Endothelial cell of umbilical vein (primary cell): ENCODE measurements around the gene TMEM61. TPM values are rescaled to one million over a fixed set of nuclear protein-coding genes. Genes with fewer than 3 reads are reported as not detected.

Experiments
- BruUV-seq: library from RNA; stranded (reverse); fragments of 400-500 nt; replicated peaks from 2 replicates; lab custom pipeline; 2021; lab: Mats Ljungman, UMichigan
- CTCF ChIA-PET: fragments of 300-600, 350-600 bp; sonication (Branson Sonifier 250); formaldehyde crosslinking; loops from one replicate; lab custom pipeline; 2021; ENCODE audit warnings: antibody characterized with exemption, inconsistent platforms; lab: Charles Lee
- POLR2A ChIA-PET: fragments of 300-600, 350-600 bp; sonication (Branson Sonifier 250); formaldehyde crosslinking; loops from one replicate; lab custom pipeline; 2021; ENCODE audit warnings: antibody characterized with exemption, inconsistent platforms; lab: Charles Lee
- DNase-seq: peaks from one replicate; pipeline ENCODE4 v3.0.0-alpha.2; 2011; ENCODE audit warnings: low read depth, low spot score
- FAIRE-seq: peaks from 2 replicates; lab custom pipeline; 2011; peaks lifted over from hg19 to GRCh38; lab: Jason Lieb, UNC
- H2AFZ ChIP-seq: 2 replicates; pipeline ENCODE4 v1.6.0; 2012; ENCODE audit warnings: low read depth, low read length, control low read depth, inconsistent platforms
- H3K27ac ChIP-seq: 2 replicates; pipeline ENCODE4 v1.5.1; 2011; ENCODE audit warnings: low read depth, mild to moderate bottlenecking, control low read depth, low read length, moderate library complexity; ENCODE audit not compliant: insufficient read depth
- H3K27me3 ChIP-seq, 2 experiments: 2 replicates each; pipeline versions ENCODE4 v1.6.0 to v1.6.1; 2011; ENCODE audit warnings: low read length in 2 of 2, mixed read lengths in 1 of 2; ENCODE audit not compliant: control insufficient read depth in 2 of 2, insufficient read depth in 2 of 2
- H3K36me3 ChIP-seq, 2 experiments: 2 replicates in 1 of 2; 3 replicates in 1 of 2; pipeline ENCODE4 v1.5.1; 2011; ENCODE audit warnings: low read length in 2 of 2, mild to moderate bottlenecking in 1 of 2, moderate library complexity in 1 of 2; ENCODE audit not compliant: control insufficient read depth in 2 of 2, insufficient read depth in 2 of 2; ENCODE audit errors: extremely low read depth in 1 of 2
- H3K4me1 ChIP-seq: 3 replicates; pipeline ENCODE4 v1.5.1; 2011; ENCODE audit warnings: mild to moderate bottlenecking, low read length; ENCODE audit not compliant: control insufficient read depth, insufficient read depth; ENCODE audit errors: extremely low read depth
- H3K4me2 ChIP-seq: 2 replicates; pipeline ENCODE4 v1.6.1; 2011; ENCODE audit warnings: low read length, control low read depth, mixed read lengths; ENCODE audit not compliant: insufficient read depth
- H3K4me3 ChIP-seq, 3 experiments: fragments of 200-600 bp in 1 of 3; sonication (generic), shearing (Covaris generic) in 1 of 3; replicated peaks in 1 of 3; 2 replicates each; pipeline ENCODE4 v1.5.1; 2011 to 2016; ENCODE audit warnings: control low read depth in 3 of 3, low read length in 3 of 3, mild to moderate bottlenecking in 2 of 3, inconsistent platforms in 1 of 3, low read depth in 1 of 3, moderate library complexity in 1 of 3; ENCODE audit not compliant: insufficient read depth in 1 of 3
- H3K79me2 ChIP-seq: 2 replicates; pipeline ENCODE4 v1.6.0; 2012; ENCODE audit warnings: low read length, inconsistent platforms; ENCODE audit not compliant: control insufficient read depth, insufficient read depth
- H3K9ac ChIP-seq: replicated peaks from 2 replicates; pipeline ENCODE3; 2011; ENCODE audit warnings: low read length, control low read depth; ENCODE audit not compliant: insufficient read depth; ENCODE audit errors: extremely low read depth
- H3K9me1 ChIP-seq: replicated peaks from 3 replicates; pipeline ENCODE4 v1.6.0; 2011; ENCODE audit warnings: mild to moderate bottlenecking, low read length; ENCODE audit not compliant: control insufficient read depth, insufficient read depth; ENCODE audit errors: extremely low read depth
- H3K9me3 ChIP-seq: replicated peaks from 2 replicates; pipeline ENCODE4 v1.5.1; 2012; ENCODE audit warnings: low read length, inconsistent platforms; ENCODE audit not compliant: control insufficient read depth, insufficient read depth
- H4K20me1 ChIP-seq: replicated peaks from 2 replicates; pipeline ENCODE3; 2011; ENCODE audit warnings: mild to moderate bottlenecking, low read length; ENCODE audit not compliant: control insufficient read depth, insufficient read depth; ENCODE audit errors: extremely low read depth
- EZH2 ChIP-seq: IDR thresholded peaks from 2 replicates; pipeline ENCODE4 v1.6.1; 2012; ENCODE audit warnings: borderline replicate concordance, low read depth, mild to moderate bottlenecking, moderate library complexity, low read length, inconsistent platforms; ENCODE audit not compliant: severe bottlenecking
- FOS ChIP-seq: IDR thresholded peaks from 2 replicates; pipeline ENCODE4 v1.6.1; 2011; ENCODE audit warnings: mild to moderate bottlenecking, low read length, moderate library complexity, borderline replicate concordance; ENCODE audit not compliant: insufficient read depth
- GATA2 ChIP-seq: IDR thresholded peaks from 2 replicates; pipeline ENCODE4 v1.7.0; 2011; ENCODE audit warnings: low read depth, mild to moderate bottlenecking, moderate library complexity, mixed read lengths, low read length; ENCODE audit not compliant: insufficient read length, insufficient read depth
- JUN ChIP-seq: IDR thresholded peaks from 2 replicates; pipeline ENCODE4 v1.6.1; 2011; ENCODE audit warnings: borderline replicate concordance, low read depth; ENCODE audit not compliant: insufficient read length, insufficient read depth
- MYC ChIP-seq: IDR thresholded peaks from one replicate; pipeline ENCODE4 v1.6.1; 2011; ENCODE audit warnings: mild to moderate bottlenecking, low read depth, low read length
- POLR2A ChIP-seq: IDR thresholded peaks from 2 replicates; pipeline ENCODE4 v1.6.1; 2012; ENCODE audit warnings: low read depth, mild to moderate bottlenecking, control low read depth, low read length
- POLR2AphosphoS5 ChIP-seq: IDR thresholded peaks from 2 replicates; pipeline ENCODE4 v1.6.1; 2012; ENCODE audit warnings: low read depth, mild to moderate bottlenecking, control low read depth, low read length, moderate library complexity; ENCODE audit not compliant: insufficient read depth
- dilution Hi-C: fragments of 300-500 bp; cut with MboI; formaldehyde crosslinking; loops from one replicate; pipeline ENCODE4 v1.15.0; 2019; ENCODE audit warnings: low sequenced_read_pairs; ENCODE audit not compliant: extremely low pct_ligation_motif_present
- intact Hi-C: fragments of 100-400 bp; cut with micrococcal nuclease; formaldehyde crosslinking; loops from one replicate; pipeline ENCODE4 v1.10.0; 2022
- polyA plus RNA-seq, 4 experiments: library from polyadenylated mRNA; depleted of rRNA in 3 of 4; stranded (reverse) in 3 of 4; unstranded in 1 of 4; fragments of >200 nt; gene quantifications; 2 replicates each; pipeline versions ENCODE4 v1.2.1 to v1.2.3, GENCODE V29; 2011 to 2012; ENCODE audit warnings: missing spikeins in 1 of 4
- total RNA-seq: library from RNA; stranded (reverse); gene quantifications from 2 replicates; pipeline ENCODE4 v1.2.3, GENCODE V29; 2021
- TF ChIP-seq, protein P1 (sequence below): IDR thresholded peaks from 2 replicates; pipeline ENCODE4 v1.6.1; 2011; ENCODE audit not compliant: insufficient read depth, insufficient read length
- TF ChIP-seq, protein P2 (sequence below), 2 donors: IDR thresholded peaks; 1 replicate in 1 of 2; 2 replicates in 1 of 2; pipeline ENCODE4 v1.5.1; 2011; ENCODE audit warnings: low read length in 2 of 2, mild to moderate bottlenecking in 2 of 2, moderate library complexity in 2 of 2, control low read depth in 1 of 2, inconsistent platforms in 1 of 2, low read depth in 1 of 2; ENCODE audit not compliant: insufficient read depth in 1 of 2; ENCODE audit errors: extremely low read depth in 1 of 2

Gene TMEM61
- total and polyA plus RNA-seq, 2 donors (not counting 3 experiments of a cell fraction or from before 2014, with no cell fraction given): not detected

DNA sequence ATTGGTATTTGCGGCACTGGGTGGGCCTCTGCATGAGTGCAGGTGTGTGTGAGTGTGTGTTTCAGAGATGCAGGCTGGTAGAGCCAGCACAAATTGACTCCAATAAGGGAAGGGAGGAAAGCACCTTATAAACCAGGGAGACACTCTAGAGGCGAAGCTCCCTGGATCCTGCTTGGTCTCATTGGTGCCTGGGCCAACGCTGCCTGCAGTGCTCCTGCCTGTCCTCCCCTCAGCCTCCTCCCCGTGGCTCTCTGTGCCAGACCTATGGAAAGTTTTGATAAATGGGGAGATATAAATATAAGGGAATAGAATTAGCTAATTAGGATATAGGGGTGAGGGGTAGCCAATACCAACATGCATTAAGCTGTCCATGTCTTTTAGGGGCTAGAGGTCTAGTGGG is 20.9 kb downstream of the TMEM61 start:
- no peak for FAIRE-seq
- no peaks in the 10 kb centered on the region for H3K9me1 ChIP-seq
- no peaks in the 10 kb centered on the region for H4K20me1 ChIP-seq
- H3K79me2 ChIP-seq: no peaks in the 10 kb centered on the region
- peaks cover 10 to 11% of the 10 kb centered on the region in 2 experiments for H3K27me3 ChIP-seq
- DNase-seq: no peak
- TF ChIP-seq POLR2AphosphoS5: no peak
- TF ChIP-seq MYC: no peak
- TF ChIP-seq EZH2: no peak
- TF ChIP-seq, protein P1, sequence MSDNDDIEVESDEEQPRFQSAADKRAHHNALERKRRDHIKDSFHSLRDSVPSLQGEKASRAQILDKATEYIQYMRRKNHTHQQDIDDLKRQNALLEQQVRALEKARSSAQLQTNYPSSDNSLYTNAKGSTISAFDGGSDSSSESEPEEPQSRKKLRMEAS: no peak
- TF ChIP-seq FOS: no peak
- TF ChIP-seq GATA2: no peak
- TF ChIP-seq JUN: no peak
- TF ChIP-seq, protein P2, sequence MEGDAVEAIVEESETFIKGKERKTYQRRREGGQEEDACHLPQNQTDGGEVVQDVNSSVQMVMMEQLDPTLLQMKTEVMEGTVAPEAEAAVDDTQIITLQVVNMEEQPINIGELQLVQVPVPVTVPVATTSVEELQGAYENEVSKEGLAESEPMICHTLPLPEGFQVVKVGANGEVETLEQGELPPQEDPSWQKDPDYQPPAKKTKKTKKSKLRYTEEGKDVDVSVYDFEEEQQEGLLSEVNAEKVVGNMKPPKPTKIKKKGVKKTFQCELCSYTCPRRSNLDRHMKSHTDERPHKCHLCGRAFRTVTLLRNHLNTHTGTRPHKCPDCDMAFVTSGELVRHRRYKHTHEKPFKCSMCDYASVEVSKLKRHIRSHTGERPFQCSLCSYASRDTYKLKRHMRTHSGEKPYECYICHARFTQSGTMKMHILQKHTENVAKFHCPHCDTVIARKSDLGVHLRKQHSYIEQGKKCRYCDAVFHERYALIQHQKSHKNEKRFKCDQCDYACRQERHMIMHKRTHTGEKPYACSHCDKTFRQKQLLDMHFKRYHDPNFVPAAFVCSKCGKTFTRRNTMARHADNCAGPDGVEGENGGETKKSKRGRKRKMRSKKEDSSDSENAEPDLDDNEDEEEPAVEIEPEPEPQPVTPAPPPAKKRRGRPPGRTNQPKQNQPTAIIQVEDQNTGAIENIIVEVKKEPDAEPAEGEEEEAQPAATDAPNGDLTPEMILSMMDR (IDR thresholded peaks at IDR 0.05; ENCODE audit: extremely low read depth in 1 of 2, insufficient read depth in 1 of 2, low read depth in 1 of 2, low read length in 2 of 2): no peak
- TF ChIP-seq POLR2A: no peak
- dilution Hi-C loops: loop anchor here (10.0 kb wide), 1 partner anchor 67 kb away; no protein-coding TSS in a partner anchor
- CTCF ChIA-PET: interaction anchor here (2.4 to 4.3 kb wide), 3 partner anchors 21 to 55 kb away, joined by 11 to 31 read pairs (median 17); no protein-coding TSS in a partner anchor
- no peaks in the 10 kb centered on the region for H3K9me3 ChIP-seq
- H3K27ac ChIP-seq: no peak overlapping the region
- H2AFZ ChIP-seq: no peak overlapping the region
- H3K4me1 ChIP-seq: peaks cover 3% of the 10 kb centered on the region
- POLR2A ChIA-PET: no interaction called here
- H3K9ac ChIP-seq: no peak overlapping the region
- no peak overlapping the region for H3K4me3 ChIP-seq
- H3K4me2 ChIP-seq: no peak overlapping the region
- BruUV-seq: no TSS peak
- intact Hi-C loops: no loop called here
- H3K36me3 ChIP-seq: no peaks in the 10 kb centered on the region
